Activated T-cell treated with anti-CD3 and anti-CD28 coated beads, Interleukin-2, amount 50 U/mL, for 1 hour (primary cell): Measurements from ENCODE around the gene HIKESHI.
"Not testable (repeated sequence)": the region's sequence is repeated elsewhere in the genome, so short reads cannot be mapped to it uniquely, and the experiment has no call there.

Source experiments
- DNase-seq: peaks from one replicate; pipeline ENCODE4 v3.0.0-alpha.2; 2020

Gene HIKESHI

GRCh38 chr11:86294026-86294425 is 8.0 kb upstream of the HIKESHI start:
- DNase-seq = no peak

DNA sequence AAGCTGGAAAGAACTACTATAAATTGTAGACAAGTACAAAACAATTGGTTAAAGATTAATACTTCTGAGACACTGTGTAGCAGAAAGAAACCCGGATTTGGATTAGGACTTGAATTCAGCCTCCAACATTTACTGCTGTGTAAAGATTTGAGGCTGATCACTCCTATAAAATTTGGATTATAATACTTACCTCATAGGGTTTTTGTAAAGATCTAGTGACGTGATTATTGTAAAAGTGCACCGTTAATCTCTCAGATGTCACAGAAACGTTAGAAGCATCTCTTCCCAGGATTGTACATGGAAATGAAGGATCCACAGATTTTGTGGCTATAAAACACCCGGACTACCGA is 323 bp upstream of the HIKESHI start:
- no peak for DNase-seq

GRCh38 chr11:86303257-86303656 is 1.2 kb downstream of the HIKESHI start:
- no peak for DNase-seq

- not testable (repeated sequence) for DNase-seq
Observed at GRCh38 chr11:86308710-86309109, 6.7 kb downstream of the HIKESHI start.

DNA sequence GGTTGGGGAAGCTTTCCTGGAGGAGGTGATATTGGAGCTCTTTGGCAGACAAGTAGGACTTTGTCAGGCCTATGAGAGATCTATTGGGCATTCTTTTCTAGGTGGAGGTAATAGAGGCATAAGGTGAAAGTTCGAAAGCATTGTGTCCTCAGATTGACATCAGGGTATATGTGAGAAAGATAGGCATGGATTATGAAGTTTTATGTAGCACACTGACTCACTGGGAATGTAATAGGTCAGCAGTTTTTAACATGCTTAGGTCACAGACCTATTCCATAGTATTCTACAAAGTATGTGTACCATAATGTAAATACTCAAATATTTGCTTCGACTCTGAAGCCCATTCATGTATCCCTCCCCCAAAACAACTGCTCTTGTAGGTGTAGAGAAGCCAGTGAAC is 11.8 kb downstream of the HIKESHI start:
- DNase-seq = no peak

GRCh38 chr11:86314636-86315035 is 12.6 kb downstream of the HIKESHI start:
- DNase-seq = no peak

DNA sequence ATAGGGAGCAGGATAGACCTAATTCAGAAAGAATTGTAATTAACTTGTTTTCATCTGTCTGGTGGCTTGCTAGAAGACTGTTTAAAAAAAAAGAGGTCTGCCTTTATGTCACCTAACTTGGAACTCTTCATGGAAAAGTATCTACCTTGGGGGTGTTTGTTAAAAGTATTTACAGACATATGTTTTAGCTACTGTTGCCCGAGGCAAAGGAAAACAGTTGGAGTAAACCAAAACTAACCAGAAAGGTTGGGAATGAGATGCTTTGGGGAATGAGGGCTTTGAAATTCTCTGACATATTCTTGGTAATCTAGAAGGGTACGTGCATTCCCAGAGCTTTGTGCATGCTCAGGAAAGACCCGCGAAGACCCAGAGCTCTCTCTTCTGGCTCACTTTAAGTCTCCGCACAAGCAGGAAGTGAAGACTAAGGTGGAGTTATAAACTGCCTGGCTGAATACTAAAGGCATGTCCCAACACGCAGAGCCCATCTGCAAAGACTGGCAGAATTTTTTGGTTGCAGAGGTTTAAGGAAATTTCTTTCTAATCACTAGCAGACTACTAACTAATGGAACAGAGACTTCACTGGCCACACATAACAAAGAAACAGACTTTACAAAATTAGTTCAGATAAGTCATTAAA is 33.2 kb downstream of the HIKESHI start:
- no peak for DNase-seq

- DNase-seq = no peak
Observed at GRCh38 chr11:86337227-86337626, 35.2 kb downstream of the HIKESHI start.

- no peak for DNase-seq
Observed at GRCh38 chr11:86341382-86341781, 39.3 kb downstream of the HIKESHI start.

- DNase-seq = no peak
Observed at GRCh38 chr11:86346513-86346912, 44.5 kb downstream of the HIKESHI start.

GRCh38 chr11:86355256-86355655 is 53.2 kb downstream of the HIKESHI start:
- DNase-seq = no peak

DNA sequence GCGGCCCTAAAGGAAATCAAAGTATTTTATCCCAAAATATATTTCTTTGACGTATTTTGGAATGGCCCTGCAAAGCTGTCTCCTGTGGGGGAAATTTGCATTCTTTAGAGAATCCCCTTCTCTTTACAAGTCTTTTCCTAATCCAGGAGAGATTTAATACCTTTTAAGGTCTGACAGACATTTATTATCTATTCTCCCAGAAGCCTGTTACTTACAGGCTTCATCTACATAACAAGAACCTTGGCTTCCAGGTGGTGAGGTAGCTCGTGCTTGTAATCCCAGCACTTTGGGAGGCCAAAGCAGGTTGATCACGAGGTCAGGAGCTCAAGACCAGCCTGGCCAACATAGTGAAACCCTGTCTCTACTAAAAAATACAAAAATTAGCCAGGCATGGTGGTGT is 55.4 kb downstream of the HIKESHI start:
- not testable (repeated sequence) for DNase-seq

DNA sequence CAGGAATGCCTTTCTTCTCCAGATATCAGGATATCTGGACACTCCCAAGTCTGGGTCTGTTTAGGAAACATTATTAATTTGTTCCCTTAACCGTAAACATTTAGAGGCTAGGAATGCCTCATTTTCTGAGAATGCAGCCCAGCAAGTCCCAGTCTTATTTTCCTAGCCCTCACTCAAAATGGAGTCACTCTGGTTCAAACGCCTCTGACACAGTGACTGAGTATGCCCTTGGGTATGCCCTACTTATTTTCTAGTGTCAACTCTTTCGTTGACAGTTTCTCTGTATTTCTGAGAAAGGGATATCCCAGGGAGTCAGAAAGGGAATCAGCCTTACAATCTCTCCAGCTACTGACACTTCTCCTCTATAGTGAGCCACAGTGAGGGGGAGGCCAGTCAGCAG is 56.7 kb downstream of the HIKESHI start:
- DNase-seq = no peak

DNA sequence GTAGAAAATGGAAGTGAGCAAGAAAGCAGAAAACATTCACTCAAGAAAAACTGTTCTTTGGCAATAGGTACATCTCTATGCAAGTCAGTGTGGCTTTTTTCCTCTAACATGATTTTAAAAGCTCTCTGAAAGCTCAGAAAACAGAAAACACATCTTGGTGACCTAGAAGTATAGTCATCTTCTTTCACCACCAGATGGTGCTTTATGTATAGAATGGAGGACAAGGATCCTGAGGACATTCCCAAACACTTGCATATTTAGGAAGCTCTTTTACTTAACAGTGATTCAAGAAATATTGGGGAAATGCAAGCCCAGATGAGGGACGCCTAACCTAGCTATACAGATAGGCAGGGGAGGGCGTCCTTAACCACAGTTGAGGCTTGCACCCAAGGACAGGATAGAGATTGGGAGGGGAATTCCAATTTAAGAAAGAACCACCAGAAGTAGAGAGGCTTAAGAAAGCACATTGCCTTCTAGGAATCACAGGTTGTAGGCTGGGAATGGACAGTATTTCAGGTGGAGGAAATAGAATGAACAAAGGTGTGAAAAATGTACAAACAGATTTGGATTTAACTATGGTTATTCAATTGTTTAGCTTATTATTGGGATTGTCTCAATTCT is 58.8 kb downstream of the HIKESHI start:
- DNase-seq = no peak

DNA sequence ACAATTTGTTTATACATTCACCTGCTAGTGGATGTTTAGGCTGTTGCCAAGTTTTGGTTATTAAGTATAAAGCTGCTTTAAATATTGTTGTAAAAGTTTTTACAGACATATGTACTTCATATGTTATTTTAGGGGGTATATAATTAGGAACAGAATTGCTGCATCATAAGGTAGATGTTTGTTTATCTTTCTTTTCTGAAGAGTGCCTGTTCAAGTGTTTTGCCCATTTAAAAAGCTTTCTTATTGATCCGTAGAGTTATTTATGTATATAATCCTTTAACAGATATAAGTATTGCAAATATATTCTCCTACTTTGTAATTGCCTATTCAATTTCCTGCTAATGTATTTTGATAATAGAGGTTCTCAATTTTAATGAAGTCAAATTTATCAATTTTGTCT is 61.4 kb downstream of the HIKESHI start:
- no peak for DNase-seq

- no peak for DNase-seq
Observed at GRCh38 chr11:86365546-86365945, 63.5 kb downstream of the HIKESHI start.

DNA sequence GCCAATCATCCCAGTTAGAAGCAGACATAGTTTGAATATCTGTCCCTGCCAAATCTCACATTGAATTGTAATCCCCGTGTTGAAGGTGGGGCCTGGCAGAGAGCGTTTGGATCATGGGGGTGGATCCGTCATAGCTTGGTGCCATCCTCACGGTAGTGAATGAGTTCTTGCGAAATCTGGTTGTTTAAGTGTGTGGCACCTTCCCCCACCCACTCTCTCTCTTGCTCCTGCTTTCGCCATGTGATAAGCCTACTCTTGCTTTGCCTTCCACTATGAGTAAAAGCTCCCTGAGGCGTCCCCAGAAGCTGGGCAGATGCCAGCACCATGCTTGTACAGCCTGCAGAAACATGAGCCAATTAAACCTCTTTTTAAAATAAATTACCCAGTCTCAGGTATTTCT is 67.6 kb downstream of the HIKESHI start:
- no peak for DNase-seq

DNA sequence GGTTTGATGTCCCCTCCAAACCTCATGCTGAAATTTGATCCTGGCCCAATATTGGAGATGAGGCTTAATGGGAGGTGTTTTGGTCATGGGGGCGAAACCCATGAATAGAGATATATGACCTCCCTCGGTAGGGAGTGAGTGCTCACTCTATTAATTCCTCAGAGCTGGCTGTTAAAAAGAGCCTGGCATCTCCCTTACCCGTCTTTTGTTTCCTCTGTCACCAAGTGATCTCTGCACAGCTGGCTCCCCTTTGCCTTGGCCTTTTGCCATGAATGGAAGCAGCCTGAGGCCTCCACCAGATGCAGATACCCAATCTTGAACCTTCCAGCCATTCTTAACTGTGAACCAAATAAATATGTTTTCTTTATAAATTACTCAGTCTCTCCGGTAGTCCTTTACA is 68.1 kb downstream of the HIKESHI start:
- DNase-seq = no peak

DNA sequence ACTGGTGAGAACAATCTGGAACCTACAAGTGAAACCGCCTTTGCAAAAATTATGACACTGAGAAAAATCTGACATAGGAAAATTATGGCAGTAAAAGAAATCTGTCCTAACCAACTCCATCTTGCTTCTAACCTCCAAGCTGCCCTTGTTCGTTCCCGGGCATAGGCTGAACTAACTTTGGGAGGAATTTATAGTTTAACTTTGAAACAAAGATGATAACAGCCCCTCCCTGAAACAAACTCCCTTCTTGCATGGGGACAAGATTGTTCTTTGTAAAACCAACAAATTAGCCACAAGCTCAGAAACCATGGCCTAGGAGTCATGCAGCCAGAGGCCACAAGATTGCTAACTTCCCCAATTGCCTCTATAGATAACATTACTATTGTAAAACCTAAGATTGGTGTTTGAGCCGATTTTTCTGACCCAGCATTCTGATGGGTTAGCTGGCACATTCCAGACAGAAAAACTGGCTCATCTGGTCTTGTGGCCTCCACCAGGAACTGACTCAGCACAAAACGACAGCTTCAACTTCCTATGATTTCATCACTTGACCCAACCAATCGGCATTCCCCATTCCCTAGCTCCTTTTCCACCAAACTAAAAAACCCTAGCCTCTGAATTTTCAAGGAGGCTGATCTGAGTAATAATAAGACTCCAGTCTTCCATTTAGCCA is 69.0 kb downstream of the HIKESHI start:
- DNase-seq = no peak

DNA sequence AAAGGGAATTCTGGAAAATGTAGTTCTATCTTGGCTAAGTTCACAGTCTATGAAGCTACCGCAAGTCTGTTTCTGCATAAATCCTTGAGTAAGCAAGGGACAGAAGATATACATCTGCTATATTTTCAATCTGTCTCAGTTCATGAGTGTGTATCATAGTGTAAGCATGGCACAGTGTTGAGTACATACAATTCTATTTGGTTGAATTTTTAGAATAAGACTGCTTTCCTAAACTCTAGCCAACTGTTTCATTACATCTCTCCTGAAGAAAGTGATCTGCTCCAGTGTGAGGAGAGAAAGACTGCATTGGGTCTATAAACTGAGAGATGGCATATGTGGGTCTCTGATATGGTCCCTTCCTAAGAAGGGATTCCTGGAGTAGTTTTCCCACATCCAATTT is 70.0 kb downstream of the HIKESHI start:
- no peak for DNase-seq

- DNase-seq = no peak
Observed at GRCh38 chr11:86372586-86372985, 70.5 kb downstream of the HIKESHI start.

- no peak for DNase-seq
Observed at GRCh38 chr11:86374069-86374468, 72.0 kb downstream of the HIKESHI start.

DNA sequence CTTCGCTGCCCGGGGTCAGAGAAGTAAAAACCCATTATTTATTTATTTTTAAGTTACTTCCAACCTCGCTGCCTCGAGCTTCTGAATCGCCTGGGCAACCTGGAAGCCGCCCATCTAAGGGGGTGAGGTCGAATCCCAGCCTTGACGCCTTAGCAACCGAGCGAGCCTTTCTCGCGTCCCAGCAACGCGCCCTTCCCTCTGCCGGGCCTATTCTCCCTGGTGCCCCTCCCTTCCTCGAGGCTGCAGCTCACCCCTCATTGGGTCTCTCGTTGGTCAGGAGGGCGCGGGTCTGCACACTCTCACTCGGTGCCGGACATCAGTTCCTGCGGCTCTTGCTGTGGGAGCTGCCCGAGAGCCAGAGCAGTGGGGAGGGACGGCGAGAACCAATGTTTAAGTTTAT is 72.5 kb downstream of the HIKESHI start, which contains the start of gene CCDC81:
Gene CCDC81, plus strand, starts transcription at position 302 of the 400 bp plus-strand sequence. CDS start 277 bp downstream, outside the sequence.
- DNase-seq = no peak

- no peak for DNase-seq
Observed at GRCh38 chr11:86377972-86378371, 75.9 kb downstream of the HIKESHI start.
